KMS-11 (cell line): ENCODE results near the gene GASK1B.

ENCODE experiments used
- H2AFZ ChIP-seq: fragments of 200-600 bp; sonication (generic); 2 replicates; pipeline ENCODE4 v1.6.1; 2016; ENCODE audit warnings: antibody characterized with exemption, mixed run types, low read depth
- H3K27ac ChIP-seq: fragments of 200-600 bp; sonication (generic); 2 replicates; pipeline ENCODE4 v1.6.1; 2016; ENCODE audit warnings: mild to moderate bottlenecking, mixed run types
- H3K27me3 ChIP-seq: fragments of 200-600 bp; sonication (generic); 2 replicates; pipeline ENCODE4 v1.6.1; 2017; ENCODE audit warnings: mild to moderate bottlenecking, low read depth, mixed run types, moderate library complexity; ENCODE audit not compliant: insufficient read depth
- H3K36me3 ChIP-seq: fragments of 200-600 bp; sonication (generic); 2 replicates; pipeline ENCODE4 v1.6.1; 2017; ENCODE audit warnings: mild to moderate bottlenecking, mixed run types; ENCODE audit not compliant: insufficient read depth
- H3K4me1 ChIP-seq: fragments of 200-600 bp; sonication (generic); 2 replicates; pipeline ENCODE4 v1.6.1; 2016; ENCODE audit warnings: mild to moderate bottlenecking, low read depth, mixed run types; ENCODE audit not compliant: poor library complexity, severe bottlenecking
- H3K4me2 ChIP-seq: fragments of 200-600 bp; sonication (generic); 2 replicates; pipeline ENCODE4 v1.7.0; 2016; ENCODE audit warnings: mild to moderate bottlenecking, mixed run types
- H3K4me3 ChIP-seq: fragments of 200-600 bp; sonication (generic); IDR thresholded peaks from 2 replicates; pipeline ENCODE4 v1.6.1; 2017; ENCODE audit warnings: low read depth, low read length, mixed read lengths; ENCODE audit not compliant: insufficient read depth
- H3K79me2 ChIP-seq: fragments of 200-600 bp; sonication (generic); 2 replicates; pipeline ENCODE4 v1.6.1; 2016; ENCODE audit warnings: low read depth, mixed run types; ENCODE audit not compliant: insufficient read depth
- H3K9ac ChIP-seq: fragments of 200-600 bp; sonication (generic); 2 replicates; pipeline ENCODE4 v1.6.1; 2016; ENCODE audit warnings: mild to moderate bottlenecking, mixed run types
- H4K20me1 ChIP-seq: fragments of 200-600 bp; sonication (generic); 2 replicates; pipeline ENCODE4 v1.6.1; 2016; ENCODE audit warnings: mild to moderate bottlenecking, mixed run types; ENCODE audit not compliant: insufficient read depth
- CTCF ChIP-seq: fragments of 200-600 bp; sonication (generic); conservative IDR thresholded peaks from 2 replicates; pipeline ENCODE4 v1.6.1; 2017; ENCODE audit warnings: low read depth, mild to moderate bottlenecking, antibody characterized with exemption, low read length, moderate library complexity, mixed read lengths

The GASK1B gene

GRCh38 chr4:158213466-158213865 lies 40.6 kb upstream of the GASK1B start:
- Histone ChIP-seq H3K4me3 (no peak overlapping the region), H3K36me3 (no peaks in the 10 kb centered on the region), H4K20me1 (no peaks in the 10 kb centered on the region), H3K4me1 (no peaks in the 10 kb centered on the region), H2AFZ (no peak overlapping the region), H3K79me2 (no peaks in the 10 kb centered on the region), H3K4me2 (no peak overlapping the region), H3K27me3 (no peaks in the 10 kb centered on the region), H3K9ac (no peak overlapping the region), H3K27ac (no peak overlapping the region)
- TF ChIP-seq CTCF = no peak

GRCh38 chr4:158211222-158211621 lies 38.4 kb upstream of the GASK1B start:
- Histone ChIP-seq H3K27me3 (no peaks in the 10 kb centered on the region), H3K4me1 (no peaks in the 10 kb centered on the region), H4K20me1 (no peaks in the 10 kb centered on the region), H3K9ac (no peak overlapping the region), H3K4me3 (no peak overlapping the region), H2AFZ (no peak overlapping the region), H3K36me3 (no peaks in the 10 kb centered on the region), H3K4me2 (no peak overlapping the region), H3K79me2 (no peaks in the 10 kb centered on the region), H3K27ac (no peak overlapping the region)
- no peak for TF ChIP-seq CTCF

- no peak within 1 kb of the TSS for H3K27ac ChIP-seq
- no peaks in the 10 kb centered on the region for H3K79me2 ChIP-seq
- no peak for TF ChIP-seq CTCF
- H3K4me3 ChIP-seq = no peak within 1 kb of the TSS
- no peaks in the 10 kb centered on the region for H3K36me3 ChIP-seq
- no peaks in the 10 kb centered on the region for H3K4me1 ChIP-seq
- no peaks in the 10 kb centered on the region for H4K20me1 ChIP-seq
- H3K4me2 ChIP-seq = no peak within 1 kb of the TSS
- H3K27me3 ChIP-seq = no peaks in the 10 kb centered on the region
- H2AFZ ChIP-seq = no peak within 1 kb of the TSS
- H3K9ac ChIP-seq = no peak within 1 kb of the TSS
Observed at GRCh38 chr4:158209825-158210807, 37.3 kb upstream of the GASK1B start, which contains the start of gene TMEM144. TSS of gene TMEM144 (plus strand) at chr4:158210486. CDS start at chr4:158212668, 2,182 bp downstream.

- H3K9ac ChIP-seq = no peak overlapping the region
- H3K27me3 ChIP-seq = no peaks in the 10 kb centered on the region
- H3K79me2 ChIP-seq = no peaks in the 10 kb centered on the region
- no peak overlapping the region for H2AFZ ChIP-seq
- H3K36me3 ChIP-seq = no peaks in the 10 kb centered on the region
- H3K4me3 ChIP-seq = no peak overlapping the region
- H3K4me1 ChIP-seq = no peaks in the 10 kb centered on the region
- H3K4me2 ChIP-seq = no peak overlapping the region
- no peaks in the 10 kb centered on the region for H4K20me1 ChIP-seq
- no peak overlapping the region for H3K27ac ChIP-seq
- TF ChIP-seq CTCF = no peak
Observed at GRCh38 chr4:158208963-158209640, 36.3 kb upstream of the GASK1B start.
